Progenitor cell of endocrine pancreas (in vitro differentiated cells): ENCODE data around the gene SPOCD1. TPM values are rescaled to one million over a fixed set of nuclear protein-coding genes. Genes with fewer than 3 reads are reported as not detected.

Source experiments
- DNase-seq: peaks from one replicate; pipeline ENCODE4 v3.0.0; 2021; ENCODE audit warnings: low spot score; ENCODE audit not compliant: unreplicated experiment
- H3K27ac Mint-ChIP-seq: 2 replicates; pipeline ENCODE4 v1.8.0; 2021; ENCODE audit warnings: mild to moderate bottlenecking, moderate library complexity, mixed read lengths
- H3K27me3 Mint-ChIP-seq: 2 replicates; pipeline ENCODE4 v1.8.0; 2021; ENCODE audit warnings: mixed read lengths
- H3K36me3 Mint-ChIP-seq: 2 replicates; pipeline ENCODE4 v1.8.0; 2022; ENCODE audit warnings: mixed read lengths; ENCODE audit not compliant: insufficient read depth
- H3K4me1 Mint-ChIP-seq: 2 replicates; pipeline ENCODE4 v1.8.0; 2021; ENCODE audit warnings: low read depth, mixed read lengths
- H3K4me3 Mint-ChIP-seq: 2 replicates; pipeline ENCODE4 v1.8.0; 2021; ENCODE audit warnings: low read depth, mild to moderate bottlenecking, moderate library complexity, mixed read lengths
- H3K9me3 Mint-ChIP-seq: 2 replicates; pipeline ENCODE4 v1.8.0; 2021; ENCODE audit warnings: low read depth, mixed read lengths
- total RNA-seq: library from RNA; stranded (reverse); gene quantifications from 2 replicates; pipeline ENCODE4 v1.2.1, GENCODE V29; 2021
- TF ChIP-seq, protein P1 (sequence below): fragments of 200-600 bp; sonication (generic); IDR thresholded peaks from one replicate; pipeline ENCODE4 v1.5.0; 2021; ENCODE audit warnings: antibody characterized with exemption, mild to moderate bottlenecking; ENCODE audit not compliant: unreplicated experiment

The SPOCD1 gene
- total RNA-seq, 1 donor from 2014 or later: 0.36 TPM

DNA sequence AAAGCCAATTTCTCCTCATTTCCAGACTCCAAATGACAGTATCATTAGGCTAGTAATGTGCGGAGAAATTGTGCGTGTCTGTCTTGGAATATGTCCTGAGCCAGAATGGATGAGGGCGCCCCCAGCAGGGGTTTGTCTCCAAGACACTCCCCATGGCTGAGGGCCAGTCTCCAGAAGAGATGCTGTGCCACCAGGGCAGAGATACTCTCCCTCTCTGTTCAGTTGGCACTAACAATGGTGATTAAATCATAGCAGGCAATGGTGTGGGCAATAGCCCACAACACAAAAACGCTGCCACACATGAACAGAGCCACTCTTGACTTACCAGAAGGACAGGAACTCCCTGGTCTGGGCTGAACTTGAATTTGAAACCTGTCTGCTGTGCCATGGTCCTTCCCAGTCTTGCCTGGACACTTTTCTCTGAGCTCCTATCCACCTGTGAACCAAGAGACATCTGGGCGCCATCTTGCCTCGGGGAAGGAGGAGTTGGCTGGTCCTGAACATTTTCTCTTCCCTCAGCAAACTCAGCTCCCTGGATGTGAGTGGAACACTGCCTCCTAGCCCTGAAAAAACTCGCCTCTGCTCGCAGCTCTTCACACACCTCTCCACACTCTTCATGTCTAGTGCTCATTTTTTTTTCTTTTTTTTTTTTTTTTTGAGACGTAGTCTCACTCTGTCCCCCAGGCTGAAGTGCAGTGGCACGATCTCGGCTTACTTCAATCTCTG, 36.9 kb downstream of the SPOCD1 start:
- Mint-ChIP-seq H3K36me3 (no peaks in the 10 kb centered on the region), H3K27ac (no peak overlapping the region), H3K9me3 (no peaks in the 10 kb centered on the region), H3K4me3 (no peak overlapping the region), H3K27me3 (peaks cover 43% of the 10 kb centered on the region), H3K4me1 (peaks cover 11% of the 10 kb centered on the region)
- TF ChIP-seq, protein P1, sequence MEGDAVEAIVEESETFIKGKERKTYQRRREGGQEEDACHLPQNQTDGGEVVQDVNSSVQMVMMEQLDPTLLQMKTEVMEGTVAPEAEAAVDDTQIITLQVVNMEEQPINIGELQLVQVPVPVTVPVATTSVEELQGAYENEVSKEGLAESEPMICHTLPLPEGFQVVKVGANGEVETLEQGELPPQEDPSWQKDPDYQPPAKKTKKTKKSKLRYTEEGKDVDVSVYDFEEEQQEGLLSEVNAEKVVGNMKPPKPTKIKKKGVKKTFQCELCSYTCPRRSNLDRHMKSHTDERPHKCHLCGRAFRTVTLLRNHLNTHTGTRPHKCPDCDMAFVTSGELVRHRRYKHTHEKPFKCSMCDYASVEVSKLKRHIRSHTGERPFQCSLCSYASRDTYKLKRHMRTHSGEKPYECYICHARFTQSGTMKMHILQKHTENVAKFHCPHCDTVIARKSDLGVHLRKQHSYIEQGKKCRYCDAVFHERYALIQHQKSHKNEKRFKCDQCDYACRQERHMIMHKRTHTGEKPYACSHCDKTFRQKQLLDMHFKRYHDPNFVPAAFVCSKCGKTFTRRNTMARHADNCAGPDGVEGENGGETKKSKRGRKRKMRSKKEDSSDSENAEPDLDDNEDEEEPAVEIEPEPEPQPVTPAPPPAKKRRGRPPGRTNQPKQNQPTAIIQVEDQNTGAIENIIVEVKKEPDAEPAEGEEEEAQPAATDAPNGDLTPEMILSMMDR: no peak
- DNase-seq: no peak

DNA sequence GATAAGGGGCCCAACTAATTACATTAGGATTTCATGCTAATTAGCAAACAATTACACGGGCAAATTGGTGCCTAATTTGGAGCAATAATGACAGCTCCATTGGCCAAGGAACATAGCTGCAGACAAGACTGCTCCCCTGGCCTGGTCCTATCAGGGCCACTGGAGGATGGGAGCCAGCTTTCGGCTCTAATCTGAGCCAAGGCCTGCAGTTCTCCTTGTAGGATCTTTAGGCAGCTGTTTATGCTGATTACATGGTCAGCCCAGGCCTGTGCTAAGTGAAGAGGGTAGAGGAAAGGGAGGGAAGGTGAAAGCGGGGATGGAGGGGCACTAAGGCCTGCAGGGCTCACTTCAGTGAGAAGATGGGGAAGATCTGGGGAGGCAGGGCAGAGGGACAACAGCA, 39.3 kb downstream of the SPOCD1 start:
- TF ChIP-seq, protein P1: no peak
- H3K9me3 Mint-ChIP-seq: no peaks in the 10 kb centered on the region
- H3K4me1 Mint-ChIP-seq: peaks cover 11% of the 10 kb centered on the region
- H3K36me3 Mint-ChIP-seq: no peaks in the 10 kb centered on the region
- no peak overlapping the region for H3K4me3 Mint-ChIP-seq
- peaks cover 65% of the 10 kb centered on the region for H3K27me3 Mint-ChIP-seq
- no peak overlapping the region for H3K27ac Mint-ChIP-seq
- no peak for DNase-seq

DNA sequence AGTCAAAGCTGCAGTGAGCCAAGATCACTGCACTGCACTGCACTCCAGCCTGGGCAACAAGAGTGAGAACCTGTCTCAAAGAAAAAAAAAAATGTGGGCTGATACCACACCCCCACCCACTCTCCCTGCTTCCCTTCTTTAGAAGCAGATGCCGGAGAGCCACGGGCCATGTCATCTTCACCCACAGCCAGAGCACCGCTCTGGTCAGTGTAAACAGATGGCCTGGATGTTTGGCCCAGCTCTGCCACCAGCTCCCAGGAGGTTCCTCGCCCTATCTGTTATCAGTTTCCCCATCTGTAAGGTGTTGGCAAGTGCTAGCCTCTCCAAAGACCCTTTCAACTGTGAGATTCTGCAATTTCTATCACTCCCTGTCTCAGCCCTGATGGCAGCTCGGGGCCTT, 39.8 kb downstream of the SPOCD1 start:
- Mint-ChIP-seq H3K36me3 (no peaks in the 10 kb centered on the region), H3K27ac (no peak overlapping the region), H3K4me1 (peaks cover 6% of the 10 kb centered on the region), H3K4me3 (no peak overlapping the region), H3K9me3 (no peaks in the 10 kb centered on the region), H3K27me3 (peaks cover 69% of the 10 kb centered on the region)
- no peak for DNase-seq
- TF ChIP-seq, protein P1: no peak

DNA sequence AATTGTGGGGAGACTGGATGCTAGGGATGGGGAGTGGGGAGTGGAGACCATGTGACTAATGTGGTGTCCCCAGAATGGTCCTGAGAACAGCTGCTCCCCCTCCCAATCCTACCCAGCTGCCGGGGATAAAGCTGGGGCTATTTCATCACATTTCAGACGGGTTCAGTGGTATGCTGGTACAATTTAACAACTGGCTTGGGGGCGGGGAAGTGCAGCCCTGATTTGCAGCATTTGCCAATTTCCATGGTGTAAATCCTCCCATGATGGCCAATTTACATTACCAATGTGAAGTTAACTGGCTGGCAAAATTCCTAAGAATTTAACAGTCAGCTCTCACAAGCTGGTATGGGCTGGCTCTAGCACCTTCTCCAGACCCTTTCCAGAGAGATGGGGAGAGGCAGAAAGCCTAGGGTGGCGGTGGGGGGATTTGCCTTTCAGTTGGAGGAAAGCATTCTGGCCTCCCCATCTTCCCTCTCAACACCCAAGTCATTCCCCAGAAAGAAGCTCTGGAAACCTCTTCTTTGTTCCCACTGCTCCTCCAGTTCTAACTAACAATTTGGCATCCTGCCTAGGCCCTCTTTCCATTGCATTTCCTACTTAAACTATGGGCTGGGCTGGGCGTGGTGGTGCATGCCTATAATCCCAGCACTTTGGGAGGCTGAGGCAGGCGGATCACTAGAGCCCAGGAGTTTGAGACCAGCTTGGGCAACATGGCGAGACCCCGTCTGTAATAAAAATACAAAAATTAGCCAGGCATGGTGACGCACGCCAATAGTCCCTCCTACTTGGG, 40.4 kb downstream of the SPOCD1 start:
- H3K27ac Mint-ChIP-seq: no peak overlapping the region
- H3K4me3 Mint-ChIP-seq: no peak overlapping the region
- TF ChIP-seq, protein P1: no peak
- H3K4me1 Mint-ChIP-seq: peaks cover 6% of the 10 kb centered on the region
- peaks cover 76% of the 10 kb centered on the region for H3K27me3 Mint-ChIP-seq
- no peaks in the 10 kb centered on the region for H3K36me3 Mint-ChIP-seq
- no peak for DNase-seq
- no peaks in the 10 kb centered on the region for H3K9me3 Mint-ChIP-seq

DNA sequence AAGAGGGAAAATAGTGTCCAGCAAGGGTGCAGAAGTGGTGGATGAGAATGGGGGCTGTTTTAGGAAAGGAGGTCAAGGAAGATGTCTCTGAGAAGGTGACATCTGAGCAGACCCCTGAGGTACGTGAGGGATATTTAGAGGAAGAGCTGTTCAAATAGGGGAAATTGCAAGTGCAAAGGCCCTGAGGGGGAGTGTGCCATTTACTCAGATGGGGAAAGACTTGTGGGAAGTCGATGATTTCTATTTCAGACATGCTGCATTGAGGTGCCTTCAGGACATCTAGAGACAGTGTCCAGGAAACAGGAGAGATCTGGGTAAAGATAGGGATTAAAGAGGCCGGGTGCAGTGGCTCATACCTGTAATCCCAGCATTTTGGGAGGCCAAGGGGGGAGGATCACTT, 41.3 kb downstream of the SPOCD1 start:
- no peaks in the 10 kb centered on the region for H3K9me3 Mint-ChIP-seq
- H3K27ac Mint-ChIP-seq: no peak overlapping the region
- TF ChIP-seq, protein P1: no peak
- peaks cover 80% of the 10 kb centered on the region for H3K27me3 Mint-ChIP-seq
- DNase-seq: no peak
- no peaks in the 10 kb centered on the region for H3K36me3 Mint-ChIP-seq
- H3K4me3 Mint-ChIP-seq: no peak overlapping the region
- peaks cover 6% of the 10 kb centered on the region for H3K4me1 Mint-ChIP-seq
